ENCODE results near the gene RNF151.

Gene RNF151

DNA sequence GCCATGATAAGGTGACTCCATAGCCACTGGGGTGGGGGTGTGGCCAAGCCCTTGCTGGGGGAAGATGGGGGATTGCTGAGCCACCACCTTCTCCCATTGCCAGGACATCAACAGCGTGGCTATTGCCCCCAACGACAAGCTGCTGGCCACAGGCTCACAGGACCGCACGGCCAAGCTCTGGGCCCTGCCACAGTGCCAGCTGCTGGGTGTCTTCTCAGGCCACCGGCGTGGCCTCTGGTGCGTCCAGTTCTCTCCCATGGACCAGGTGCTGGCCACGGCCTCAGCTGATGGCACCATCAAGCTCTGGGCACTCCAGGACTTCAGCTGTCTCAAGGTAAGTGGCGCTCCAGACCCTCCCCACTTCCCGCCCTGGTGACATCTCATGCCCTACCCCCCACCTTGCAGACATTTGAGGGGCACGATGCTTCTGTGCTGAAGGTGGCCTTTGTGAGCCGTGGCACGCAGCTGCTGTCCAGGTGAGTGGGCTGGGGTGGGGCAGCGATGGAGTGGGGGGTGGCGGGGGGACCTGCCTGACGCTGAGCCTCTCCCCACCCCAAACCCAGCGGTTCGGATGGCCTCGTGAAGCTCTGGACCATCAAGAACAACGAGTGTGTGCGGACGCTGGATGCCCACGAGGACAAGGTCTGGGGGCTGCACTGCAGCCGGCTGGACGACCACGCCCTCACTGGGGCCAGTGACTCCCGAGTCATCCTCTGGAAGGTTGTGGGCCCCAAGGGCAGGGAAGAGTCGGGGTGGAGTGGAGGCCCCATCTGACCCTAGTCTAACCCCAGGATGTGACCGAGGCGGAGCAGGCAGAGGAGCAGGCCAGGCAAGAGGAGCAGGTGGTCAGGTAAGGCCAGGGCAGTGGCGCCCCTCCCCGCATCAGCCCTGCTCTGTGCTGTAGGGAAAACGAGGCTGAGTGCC lies 10.6 kb downstream of the RNF151 start:
- no peak for DNase-seq (ENCODE audit: low read depth)

DNA sequence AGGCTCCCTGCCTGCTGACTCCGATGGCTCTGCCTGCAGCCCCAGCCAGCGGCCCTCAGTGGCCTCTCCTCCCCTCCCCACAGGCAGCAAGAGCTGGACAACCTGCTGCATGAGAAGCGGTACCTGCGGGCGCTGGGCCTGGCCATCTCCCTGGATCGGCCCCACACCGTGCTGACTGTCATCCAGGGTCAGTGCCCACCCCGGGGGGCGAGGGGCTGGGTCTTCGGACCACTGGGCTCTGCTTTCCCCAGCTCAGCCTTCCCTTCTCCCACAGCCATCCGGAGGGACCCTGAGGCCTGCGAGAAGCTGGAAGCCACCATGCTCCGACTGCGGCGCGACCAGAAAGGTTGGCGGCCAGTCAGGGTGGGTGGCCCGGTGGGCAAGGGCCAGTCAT lies 11.2 kb downstream of the RNF151 start:
- DNase-seq (ENCODE audit: low read depth), result no peak

GRCh38 chr16:1978476-1979120 lies 11.9 kb downstream of the RNF151 start:
- DNase-seq (ENCODE audit: low read depth), result no peak

DNA sequence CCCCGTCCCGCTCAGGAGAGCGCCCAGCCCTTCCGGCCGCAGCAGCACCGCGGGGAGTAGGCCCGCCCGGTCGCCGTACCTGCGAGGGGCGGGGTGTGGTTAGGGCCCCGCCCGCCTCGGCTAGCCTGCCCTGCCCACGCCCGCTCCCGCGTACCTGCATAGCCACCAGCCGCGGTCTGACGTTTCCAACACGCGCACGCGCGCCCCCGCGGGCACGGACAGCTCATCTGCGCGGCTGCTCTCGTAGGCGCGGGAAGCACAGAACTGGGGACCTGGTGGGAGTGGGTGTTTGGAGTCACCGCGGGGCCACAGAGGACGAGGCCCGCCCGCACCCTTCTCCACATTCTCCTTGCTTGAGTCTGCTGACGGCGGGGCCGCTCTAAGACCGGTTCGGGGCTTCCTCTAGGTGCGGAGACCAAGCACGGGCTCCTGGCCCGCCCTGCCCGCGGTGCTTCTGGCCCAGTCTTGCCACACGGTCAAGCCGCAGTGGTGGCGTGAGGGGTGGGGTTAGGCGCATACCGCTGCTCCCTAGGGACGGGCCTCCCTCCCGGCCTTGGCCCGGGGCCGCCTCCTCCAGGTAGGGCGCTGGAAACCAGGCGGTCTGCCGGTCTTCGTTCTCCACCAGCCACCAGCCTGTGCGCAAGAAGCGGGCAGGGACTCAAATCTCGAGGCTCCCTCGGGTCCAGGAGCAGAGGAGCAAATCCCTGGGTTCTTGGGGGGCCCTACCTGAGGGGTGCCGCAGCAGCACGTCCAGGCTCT lies 12.8 kb downstream of the RNF151 start:
- no peak for DNase-seq (ENCODE audit: low read depth)

GRCh38 chr16:1980030-1980769 lies 13.5 kb downstream of the RNF151 start:
- no peak for DNase-seq (ENCODE audit: low read depth)

GRCh38 chr16:1980770-1981087 lies 14.1 kb downstream of the RNF151 start:
- no peak for DNase-seq (ENCODE audit: low read depth)

- DNase-seq (ENCODE audit: low read depth), result no peak
Measured at GRCh38 chr16:1981398-1981836, 14.8 kb downstream of the RNF151 start, which contains the start of gene NOXO1. NOXO1 (minus strand) TSS chr16:1981469; CDS start chr16:1981179, 290 bp downstream.

DNA sequence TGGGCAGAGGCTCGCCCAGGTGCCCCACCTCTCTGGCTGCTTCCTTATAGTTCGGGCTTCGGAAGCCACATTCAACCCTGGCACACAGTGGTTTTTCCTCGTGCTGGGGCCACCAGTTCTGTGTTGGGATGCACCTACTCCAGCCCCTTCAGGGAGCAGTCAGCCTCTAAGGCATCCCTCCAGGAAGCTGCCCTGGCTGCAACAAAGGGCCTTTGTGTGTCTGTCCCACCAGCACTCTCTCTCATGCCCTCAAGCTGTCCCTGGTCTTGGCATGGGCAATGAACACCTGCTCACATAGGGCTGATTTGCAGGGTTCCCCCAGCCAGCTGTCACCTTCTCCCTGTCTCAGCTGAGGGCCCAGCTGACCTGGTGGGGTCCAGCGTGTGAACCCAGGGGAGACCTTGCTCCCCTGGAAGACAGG lies 15.4 kb downstream of the RNF151 start:
- DNase-seq (ENCODE audit: low read depth), result no peak

DNA sequence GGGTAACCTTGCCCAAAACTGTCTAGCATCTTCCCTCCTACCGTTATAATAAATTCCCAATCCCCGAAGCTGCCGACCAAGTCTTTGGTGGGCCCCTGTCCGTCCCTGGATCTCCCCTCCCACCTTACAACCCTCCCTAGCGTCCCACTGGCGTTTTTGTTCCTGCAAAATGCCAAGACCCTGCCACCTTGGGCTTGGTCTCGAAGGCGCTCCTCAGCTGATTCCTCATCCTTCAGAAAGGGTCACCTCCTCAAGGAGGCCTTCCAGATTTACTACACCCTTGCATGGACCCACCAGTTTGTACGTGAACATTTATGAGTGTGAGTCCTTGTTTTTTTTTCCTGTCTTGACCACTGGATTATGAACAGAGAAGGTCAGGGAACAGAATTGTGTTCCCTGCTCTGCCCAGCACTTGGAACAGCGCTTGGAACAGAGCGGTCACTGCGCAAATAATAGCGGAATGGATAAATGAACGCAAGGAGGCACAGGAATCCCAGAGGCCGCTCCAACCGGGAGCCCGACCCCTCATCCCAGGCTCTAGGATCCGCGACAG lies 16.4 kb downstream of the RNF151 start:
- DNase-seq (ENCODE audit: low read depth), result no peak

GRCh38 chr16:1983544-1984346 lies 17.1 kb downstream of the RNF151 start, which contains the start of gene GFER:
GFER (plus strand) TSS chr16:1984193; CDS start chr16:1984219, 26 bp downstream.
- peak; percentile 94 for DNase-seq (ENCODE audit: low read depth)

GRCh38 chr16:1984347-1985225 lies 17.9 kb downstream of the RNF151 start:
- no peak for DNase-seq (ENCODE audit: low read depth)

GRCh38 chr16:1985466-1986150 lies 19.0 kb downstream of the RNF151 start:
- DNase-seq (ENCODE audit: low read depth), result no peak

DNA sequence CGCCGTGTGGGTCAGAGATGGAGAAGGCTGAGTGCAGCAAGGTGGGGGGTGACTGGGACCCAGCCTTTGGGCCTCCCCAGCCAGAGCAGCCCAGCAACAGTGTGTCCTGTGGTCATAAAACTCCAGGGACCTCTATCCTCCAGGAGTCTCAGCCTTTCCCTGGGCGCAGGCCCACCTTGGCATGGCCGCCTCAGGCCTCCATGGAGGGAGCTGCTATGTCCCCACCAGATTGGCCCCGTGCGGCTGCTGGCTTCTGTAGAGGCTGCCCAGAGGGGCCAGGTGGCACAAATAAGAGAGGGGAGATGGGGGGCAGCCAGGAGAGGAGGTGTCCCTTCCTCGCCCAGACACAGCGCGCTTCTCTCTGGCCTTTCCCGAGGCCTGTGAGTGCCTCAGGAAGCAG lies 20.5 kb downstream of the RNF151 start:
- DNase-seq (ENCODE audit: low read depth), result no peak

- no peak for DNase-seq (ENCODE audit: low read depth)
Measured at GRCh38 chr16:1989209-1990100, 22.8 kb downstream of the RNF151 start, which contains the start of gene SYNGR3. SYNGR3 (plus strand) TSS chr16:1989970; CDS start chr16:1990103, 133 bp downstream.

GRCh38 chr16:1990101-1990350 lies 23.4 kb downstream of the RNF151 start:
- DNase-seq (ENCODE audit: low read depth), result no peak

- no peak for DNase-seq (ENCODE audit: low read depth)
Measured at GRCh38 chr16:1990351-1991134, 23.9 kb downstream of the RNF151 start.

- DNase-seq (ENCODE audit: low read depth), result no peak
Measured at GRCh38 chr16:1991135-1991551, 24.5 kb downstream of the RNF151 start.

All from fibroblast of gingiva (primary cell).